K562 (cell line): ENCODE results near the gene ARHGAP42. TPM values are rescaled to one million over a fixed set of nuclear protein-coding genes. Genes with fewer than 3 reads are reported as not detected.

Experiments used
- ATAC-seq: fragments of 200-7000 bp; cut with Tn5 transposase; 3 replicates; pipeline ENCODE4 v1.9.1; 2020; ENCODE audit warnings: moderate library complexity
- BruUV-seq: library from RNA; stranded (reverse); fragments of 400-500 nt; replicated peaks from 2 replicates; lab custom pipeline; 2021; lab: Mats Ljungman, UMichigan
- CTCF ChIA-PET: fragments of 300-600 bp; formaldehyde crosslinking; extraction: SDS; loops from one replicate; lab custom pipeline; 2021; ENCODE audit warnings: low intra/inter-chr PET ratio; lab: Yijun Ruan, JAX
- POLR2A ChIA-PET: fragments of 300-600, 350-650 bp; sonication (Branson Sonifier 250); formaldehyde crosslinking; extraction: SDS; loops from one replicate; lab custom pipeline; 2021; ENCODE audit warnings: antibody characterized with exemption, inconsistent platforms; lab: Yijun Ruan, JAX
- DNase-seq, 4 experiments: peaks; one replicate each; pipeline versions ENCODE4 v3.0.0 to v3.0.0-alpha.2; 2011 to 2018; ENCODE audit warnings: low spot score in 3 of 4, mixed read lengths in 3 of 4; ENCODE audit errors: extremely low read depth in 1 of 4
- FAIRE-seq: peaks from 2 replicates; lab custom pipeline; 2011; peaks lifted over from hg19 to GRCh38; lab: Jason Lieb, UNC
- H2AFZ ChIP-seq: 2 replicates; pipeline ENCODE4 v1.6.0; 2011; ENCODE audit warnings: low read depth, low read length, control low read depth, inconsistent platforms
- H3K27ac ChIP-seq: fragments of 200-600 bp; 3 replicates; pipeline ENCODE4 v1.8.0; 2011; ENCODE audit warnings: low read depth, mild to moderate bottlenecking, control low read depth, inconsistent platforms, low read length, moderate library complexity, mixed read lengths; ENCODE audit errors: extremely low read depth
- H3K27me3 ChIP-seq, 2 experiments: fragments of 300-600 bp in 1 of 2; 2 replicates in 1 of 2; 3 replicates in 1 of 2; pipeline versions ENCODE4 v1.6.0 to v1.8.0; 2011; ENCODE audit warnings: inconsistent platforms in 2 of 2, low read length in 2 of 2, mild to moderate bottlenecking in 1 of 2, mixed read lengths in 1 of 2, moderate library complexity in 1 of 2; ENCODE audit not compliant: control insufficient read depth in 2 of 2, insufficient read depth in 2 of 2
- H3K36me3 ChIP-seq: fragments of 300-600 bp; 3 replicates; pipeline ENCODE4 v1.8.0; 2011; ENCODE audit warnings: mild to moderate bottlenecking, low read length, inconsistent platforms; ENCODE audit not compliant: control insufficient read depth, insufficient read depth
- H3K4me1 ChIP-seq, 2 experiments: fragments of 200-600 bp in 1 of 2; replicated peaks in 1 of 2; 2 replicates in 1 of 2; 3 replicates in 1 of 2; pipeline versions ENCODE4 v1.5.1 to v1.8.0; 2011; ENCODE audit warnings: inconsistent platforms in 2 of 2, low read length in 2 of 2, mild to moderate bottlenecking in 1 of 2, mixed read lengths in 1 of 2, moderate library complexity in 1 of 2; ENCODE audit not compliant: control insufficient read depth in 2 of 2, insufficient read depth in 2 of 2
- H3K4me2 ChIP-seq: 2 replicates; pipeline ENCODE4 v1.6.1; 2011; ENCODE audit warnings: low read length, control low read depth, inconsistent platforms, mixed read lengths; ENCODE audit not compliant: insufficient read depth
- H3K4me3 ChIP-seq: fragments of 200-600 bp; sonication (generic), shearing (Covaris generic); 2 replicates; pipeline ENCODE4 v1.5.1; 2016; ENCODE audit warnings: control low read depth, inconsistent platforms
- H3K79me2 ChIP-seq: fragments of 200-600 bp; 3 replicates; pipeline ENCODE4 v1.8.0; 2011; ENCODE audit warnings: low read length, inconsistent platforms; ENCODE audit not compliant: control insufficient read depth, insufficient read depth
- H3K9ac ChIP-seq, 2 experiments: 2 replicates each; pipeline versions ENCODE4 v1.6.0 to v1.6.1; 2011; ENCODE audit warnings: low read depth in 2 of 2, low read length in 2 of 2, control low read depth in 1 of 2, inconsistent platforms in 1 of 2, mild to moderate bottlenecking in 1 of 2, mixed read lengths in 1 of 2; ENCODE audit not compliant: insufficient read depth in 1 of 2
- H3K9me1 ChIP-seq: one replicate; pipeline ENCODE4 v1.6.0; 2011; ENCODE audit warnings: inconsistent platforms, mild to moderate bottlenecking, low read length, moderate library complexity; ENCODE audit not compliant: control insufficient read depth, insufficient read depth
- H3K9me3 ChIP-seq: replicated peaks from 2 replicates; pipeline ENCODE4 v1.5.1; 2011; ENCODE audit warnings: low read depth, low read length, inconsistent platforms; ENCODE audit not compliant: control insufficient read depth, insufficient read depth
- H4K20me1 ChIP-seq: replicated peaks from 2 replicates; pipeline ENCODE4 v1.6.1; 2011; ENCODE audit warnings: low read length, inconsistent platforms, mixed read lengths; ENCODE audit not compliant: control insufficient read depth, insufficient read depth
- CTBP1 ChIP-seq: fragments of 450-650 bp; IDR thresholded peaks from 2 replicates; pipeline ENCODE4 v1.6.1; 2016; ENCODE audit warnings: borderline replicate concordance
- ELK3 ChIP-seq: fragments of 450-650 bp; formaldehyde crosslinking; IDR thresholded peaks from 2 replicates; pipeline ENCODE4 v1.4.0; 2020; ENCODE audit warnings: mild to moderate bottlenecking
- IRF9 ChIP-seq: fragments of 450-650 bp; IDR thresholded peaks from 2 replicates; pipeline ENCODE4 v1.6.1; 2016; ENCODE audit warnings: missing biosample characterization, missing genetic modification characterization
- KLF1 ChIP-seq: fragments of 450-650 bp; IDR thresholded peaks from 2 replicates; pipeline ENCODE4 v1.6.1; 2016; ENCODE audit warnings: missing genetic modification characterization, missing compliant biosample characterization
- NCOA4 ChIP-seq: fragments of 450-650 bp; IDR thresholded peaks from 2 replicates; pipeline ENCODE4 v1.6.1; 2018; ENCODE audit warnings: mild to moderate bottlenecking; ENCODE audit not compliant: partially characterized antibody
- RCOR1 ChIP-seq, 2 experiments: IDR thresholded peaks; 2 replicates each; pipeline ENCODE4 v1.6.1; 2012; ENCODE audit warnings: low read depth in 2 of 2, low read length in 2 of 2, borderline replicate concordance in 1 of 2, improper control_type of control experiment in 1 of 2
- SMARCE1 ChIP-seq: fragments of 450-650 bp; IDR thresholded peaks from 2 replicates; pipeline ENCODE4 v1.7.1; 2016; ENCODE audit warnings: mild to moderate bottlenecking
- SREBF1 ChIP-seq: fragments of 150-350 bp; IDR thresholded peaks from 2 replicates; pipeline ENCODE4 v1.6.1; 2014; ENCODE audit warnings: antibody characterized with exemption, low read depth, low read length, borderline replicate concordance
- SRSF1 ChIP-seq: fragments of 200-400 bp; formaldehyde crosslinking; IDR thresholded peaks from 2 replicates; pipeline ENCODE4 v1.6.1; 2017; ENCODE audit warnings: mild to moderate bottlenecking, low read depth, low read length, moderate library complexity
- STAT5A ChIP-seq: IDR thresholded peaks from 2 replicates; pipeline ENCODE4 v1.6.1; 2012; ENCODE audit warnings: low read length, inconsistent platforms, borderline replicate concordance
- TBP ChIP-seq: optimal IDR thresholded peaks from 2 replicates; pipeline ENCODE3; 2011; ENCODE audit warnings: low read depth, low read length, improper control_type of control experiment
- UBTF ChIP-seq, 2 experiments: IDR thresholded peaks; 2 replicates each; pipeline ENCODE4 v1.6.1; 2012; ENCODE audit warnings: improper control_type of control experiment in 2 of 2, low read depth in 2 of 2, low read length in 2 of 2, borderline replicate concordance in 1 of 2
- ZFPM2 ChIP-seq: fragments of 250-450 bp; sonication (Bioruptor Pico); IDR thresholded peaks from 2 replicates; pipeline ENCODE4 v1.5.1; 2022; ENCODE audit warnings: mild to moderate bottlenecking
- ZKSCAN8 ChIP-seq: fragments of 200-800 bp; sonication (Bioruptor generic); IDR thresholded peaks from 2 replicates; pipeline ENCODE4 v1.6.1; 2016; ENCODE audit warnings: missing genetic modification characterization, missing compliant biosample characterization
- ZNF395 ChIP-seq: fragments of 200-800 bp; sonication (Bioruptor generic); IDR thresholded peaks from 2 replicates; pipeline ENCODE4 v1.6.1; 2017; ENCODE audit warnings: missing genetic modification characterization, missing compliant biosample characterization
- WGBS: fragments of 100-300 bp; shearing (Covaris generic); methylation state at CpG from one replicate; pipeline ENCODE4 v1.1.6; 2016; ENCODE audit warnings: low coverage, mixed read lengths; ENCODE audit not compliant: insufficient coverage; ENCODE audit errors: missing lambda C conversion rate; 5-methylcytosine and 5-hydroxymethylcytosine counted together
- in situ Hi-C: fragments of 300-500 bp; cut with MboI; formaldehyde crosslinking; loops from 4 replicates; pipeline ENCODE4 v1.15.0; 2018; ENCODE audit warnings: inconsistent platforms, mixed read lengths
- intact Hi-C: fragments of 100-400 bp; cut with micrococcal nuclease; formaldehyde crosslinking; loops from 2 replicates; pipeline ENCODE4 v1.14.2; 2022
- polyA plus RNA-seq, 8 experiments: library from polyadenylated mRNA; depleted of rRNA in 4 of 8; stranded (reverse) in 5 of 8; unstranded in 3 of 8; fragments of >200 nt; fragmentation: Nextera tagmentation in 2 of 8; fragmentation: Illumina TruSeq in 1 of 8; extraction: Ambion mirVana in 2 of 8; extraction: Trizol in 1 of 8; gene quantifications; 2 replicates each; pipeline versions ENCODE4 v1.2.1 to v1.2.3, GENCODE V29; 2011 to 2014; ENCODE audit warnings: inconsistent platforms in 1 of 8, missing spikeins in 1 of 8
- total RNA-seq, 7 experiments: library from RNA; depleted of rRNA in 6 of 7; stranded (reverse); fragments of >200 nt in 6 of 7; fragmentation: Illumina TruSeq in 2 of 7; extraction: Trizol in 2 of 7; gene quantifications; 2 replicates each; pipeline versions ENCODE4 v1.2.1 to v1.2.3, GENCODE V29; 2011 to 2021; ENCODE audit warnings: low replicate concordance in 1 of 7

The ARHGAP42 gene
- total and polyA plus RNA-seq, 9 of the 15 experiments (the other 6 are each of a cell fraction or from before 2014, with no cell fraction given), result 0.95 to 6.1 (median 2.4) TPM

- no peak for ATAC-seq
- Histone ChIP-seq H3K27me3 (no peaks in the 10 kb centered on the region), H2AFZ (no peak overlapping the region), H3K27ac (no peak overlapping the region), H4K20me1 (no peaks in the 10 kb centered on the region), H3K9ac (no peak overlapping the region), H3K9me1 (no peaks in the 10 kb centered on the region), H3K36me3 (no peaks in the 10 kb centered on the region; the same call in 2 of the 3 replicates), H3K4me3 (no peak overlapping the region), H3K4me1 (no peaks in the 10 kb centered on the region; a peak in 1 of 5 replicates), H3K9me3 (no peaks in the 10 kb centered on the region), H3K79me2 (no peaks in the 10 kb centered on the region), H3K4me2 (no peak overlapping the region)
- DNase-seq, result no peak
- ChIA-PET CTCF (no interaction called here), POLR2A (no interaction called here)
- no TSS peak for BruUV-seq
- FAIRE-seq, result no peak
- WGBS, result 61% methylated on average over 3 of the region's 3 CpGs
- in situ Hi-C loops, result no loop called here
- intact Hi-C loops, result no loop called here
- TF ChIP-seq SREBF1 (no peak), ZKSCAN8 (CRISPR knock-in tag) (no peak), ZNF395 (CRISPR knock-in tag) (no peak), RCOR1 (IDR thresholded peaks at IDR 0.05; ENCODE audit: borderline replicate concordance in 1 of 2, low read depth in 2 of 2, low read length in 2 of 2) (no peak), KLF1 (no peak), NCOA4 (no peak), SMARCE1 (no peak), IRF9 (tag) (no peak), CTBP1 (no peak), STAT5A (no peak), TBP (no peak), SRSF1 (no peak), UBTF (IDR thresholded peaks at IDR 0.05; ENCODE audit: borderline replicate concordance in 1 of 2, low read depth in 2 of 2, low read length in 2 of 2) (no peak), ZFPM2 (CRISPR knock-in tag) (no peak), ELK3 (CRISPR knock-in tag) (no peak)
Measured at GRCh38 chr11:100940111-100940510, 253.0 kb downstream of the ARHGAP42 start.
